Measurements from ENCODE around the gene ZFYVE19.
A peak's percentile ranks its signal among the peaks of the same experiment; 100 is the strongest.
"Not testable (repeated sequence)": the region's sequence is repeated elsewhere in the genome, so short reads cannot be mapped to it uniquely, and the experiment has no call there.

The ZFYVE19 gene

DNA sequence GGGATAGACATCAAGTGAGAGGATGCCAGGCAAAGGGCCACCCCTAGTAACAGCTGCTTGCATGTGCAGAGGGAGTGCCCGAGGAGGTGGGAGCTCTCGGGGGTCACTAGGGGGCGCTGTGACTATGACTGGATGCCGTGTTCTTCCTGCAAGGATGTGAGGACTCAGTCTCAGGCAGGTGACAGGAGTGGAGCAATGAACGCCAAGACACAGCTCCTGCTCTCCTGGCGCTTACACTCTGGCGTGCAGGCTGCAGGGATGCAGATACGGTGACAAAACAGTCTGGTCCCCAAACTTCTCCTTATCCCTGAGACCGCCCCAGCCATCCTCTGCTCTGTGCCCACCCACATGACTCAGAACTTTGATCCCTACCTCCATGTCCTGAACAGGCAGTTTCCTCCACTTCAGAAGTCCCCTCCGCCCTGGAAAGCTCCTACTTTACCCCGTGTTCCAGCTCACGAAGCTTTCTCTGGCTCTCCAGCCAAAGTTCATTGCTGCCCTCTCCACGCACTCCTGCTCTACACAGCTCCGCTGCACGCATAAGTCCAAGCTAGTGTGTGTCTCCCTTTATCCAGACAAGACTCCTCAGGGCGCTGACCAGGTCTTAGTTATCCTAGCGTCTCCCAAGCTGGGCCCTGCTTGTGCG is 52.4 kb downstream of the ZFYVE19 start:
- H2AFZ ChIP-seq (ENCODE audit: low read length): peak overlapping the region; percentile 94
- no peaks in the 10 kb centered on the region for H3K9me3 ChIP-seq (ENCODE audit: insufficient read depth, low read depth, low read length)
- no peaks in the 10 kb centered on the region for H3K4me1 ChIP-seq (ENCODE audit: insufficient read depth, low read length, poor library complexity, severe bottlenecking)
- peak; percentile 91 for TF ChIP-seq CTCF (conservative IDR thresholded peaks at IDR 0.05; ENCODE audit: low read length)
- no peak for TF ChIP-seq EZH2phosphoT487 (IDR thresholded peaks at IDR 0.05; ENCODE audit: borderline replicate concordance)
- no peaks in the 10 kb centered on the region for H3K79me2 ChIP-seq (ENCODE audit: insufficient read depth, low read length)
- H3K9me2 ChIP-seq (replicated peaks; ENCODE audit: low read depth, low read length): no peaks in the 10 kb centered on the region
- H3K36me3 ChIP-seq (ENCODE audit: insufficient read depth, low read length): no peaks in the 10 kb centered on the region
- no peaks in the 10 kb centered on the region for H3F3A ChIP-seq (ENCODE audit: low read depth)
- no peaks in the 10 kb centered on the region for H3K27me3 ChIP-seq (ENCODE audit: insufficient read depth, low read length, poor library complexity, severe bottlenecking)
- H3K9ac ChIP-seq (ENCODE audit: low read depth, low read length, poor library complexity, severe bottlenecking): no peak overlapping the region
- H3K4me2 ChIP-seq (ENCODE audit: low read depth, low read length, poor library complexity, severe bottlenecking): peak overlapping the region; percentile 40
- no peak overlapping the region for H3K4me3 ChIP-seq (ENCODE audit: low read length, poor library complexity, severe bottlenecking)
- H4K20me1 ChIP-seq (ENCODE audit: insufficient read depth, low read length, poor library complexity, severe bottlenecking): no peaks in the 10 kb centered on the region

GRCh38 chr15:40861147-40861546 is 54.3 kb downstream of the ZFYVE19 start:
- not testable (repeated sequence) for H2AFZ ChIP-seq (ENCODE audit: low read length); H3F3A ChIP-seq (ENCODE audit: low read depth); H3K4me2 ChIP-seq (ENCODE audit: low read depth, low read length, poor library complexity, severe bottlenecking); H3K27me3 ChIP-seq (ENCODE audit: insufficient read depth, low read length, poor library complexity, severe bottlenecking); H3K9me2 ChIP-seq (replicated peaks; ENCODE audit: low read depth, low read length); H3K4me3 ChIP-seq (ENCODE audit: low read length, poor library complexity, severe bottlenecking); H3K36me3 ChIP-seq (ENCODE audit: insufficient read depth, low read length); H3K9me3 ChIP-seq (ENCODE audit: insufficient read depth, low read depth, low read length); H3K9ac ChIP-seq (ENCODE audit: low read depth, low read length, poor library complexity, severe bottlenecking); H3K4me1 ChIP-seq (ENCODE audit: insufficient read depth, low read length, poor library complexity, severe bottlenecking); H4K20me1 ChIP-seq (ENCODE audit: insufficient read depth, low read length, poor library complexity, severe bottlenecking); H3K79me2 ChIP-seq (ENCODE audit: insufficient read depth, low read length)

- Histone ChIP-seq H3K9me3 (ENCODE audit: insufficient read depth, low read depth, low read length) (no peaks in the 10 kb centered on the region), H3K4me2 (ENCODE audit: low read depth, low read length, poor library complexity, severe bottlenecking) (no peak overlapping the region), H3K4me1 (ENCODE audit: insufficient read depth, low read length, poor library complexity, severe bottlenecking) (no peaks in the 10 kb centered on the region), H3K79me2 (ENCODE audit: insufficient read depth, low read length) (no peaks in the 10 kb centered on the region), H3F3A (ENCODE audit: low read depth) (no peaks in the 10 kb centered on the region), H3K36me3 (ENCODE audit: insufficient read depth, low read length) (no peaks in the 10 kb centered on the region), H4K20me1 (ENCODE audit: insufficient read depth, low read length, poor library complexity, severe bottlenecking) (no peaks in the 10 kb centered on the region), H3K9me2 (replicated peaks; ENCODE audit: low read depth, low read length) (no peaks in the 10 kb centered on the region), H3K9ac (ENCODE audit: low read depth, low read length, poor library complexity, severe bottlenecking) (no peak overlapping the region), H3K4me3 (ENCODE audit: low read length, poor library complexity, severe bottlenecking) (no peak overlapping the region), H3K27me3 (ENCODE audit: insufficient read depth, low read length, poor library complexity, severe bottlenecking) (no peaks in the 10 kb centered on the region), H2AFZ (ENCODE audit: low read length) (no peak overlapping the region)
- TF ChIP-seq EZH2phosphoT487 (IDR thresholded peaks at IDR 0.05; ENCODE audit: borderline replicate concordance) (no peak), CTCF (conservative IDR thresholded peaks at IDR 0.05; ENCODE audit: low read length) (no peak)
Observed at GRCh38 chr15:40863660-40864270, 56.9 kb downstream of the ZFYVE19 start.

Measured in Loucy (cell line).